Gastrocnemius medialis (tissue), 4 donors: ENCODE measurements around the gene PCCA. TPM values are rescaled to one million over a fixed set of nuclear protein-coding genes. Genes with fewer than 3 reads are reported as not detected.
"Not testable (repeated sequence)": the region's sequence is repeated elsewhere in the genome, so short reads cannot be mapped to it uniquely, and the experiment has no call there.

Experiments
- ATAC-seq, 2 donors: fragments of 150-250 bp; one replicate each; pipeline ENCODE4 v1.9.1; 2016
- DNase-seq, 2 donors: peaks; one replicate each; pipeline ENCODE4 v3.0.0-alpha.2; 2019
- H3K27ac ChIP-seq, 4 donors: fragments of 200-600 bp; sonication (generic); 1 replicate in 1 of 4; 2 replicates in 3 of 4; pipeline ENCODE4 v1.5.1; 2016 to 2018; ENCODE audit warnings: mild to moderate bottlenecking in 2 of 4, moderate library complexity in 1 of 4
- H3K27me3 ChIP-seq, 3 donors: fragments of 200-600 bp; sonication (generic) in 2 of 3; 1 replicate in 1 of 3; 2 replicates in 2 of 3; pipeline versions ENCODE4 v1.5.1 to v1.6.0; 2016 to 2019; ENCODE audit warnings: mild to moderate bottlenecking in 1 of 3, moderate library complexity in 1 of 3
- H3K36me3 ChIP-seq, 2 donors: fragments of 200-600 bp; sonication (generic) in 1 of 2; one replicate each; pipeline ENCODE4 v1.5.1; 2017 to 2018
- H3K4me1 ChIP-seq, 2 donors: fragments of 200-600 bp; sonication (generic) in 1 of 2; one replicate each; pipeline ENCODE4 v1.5.1; 2016 to 2017; ENCODE audit warnings: mild to moderate bottlenecking in 2 of 2
- H3K4me3 ChIP-seq, 4 donors: fragments of 200-600 bp; sonication (generic) in 3 of 4; 1 replicate in 1 of 4; 2 replicates in 3 of 4; pipeline ENCODE4 v1.5.1; 2016 to 2019; ENCODE audit warnings: mild to moderate bottlenecking in 2 of 4
- H3K9me3 ChIP-seq, 3 donors: fragments of 200-600 bp; sonication (generic) in 2 of 3; 1 replicate in 1 of 3; 2 replicates in 2 of 3; pipeline ENCODE4 v1.5.1; 2016 to 2019
- POLR2A ChIP-seq, 2 donors: fragments of 450-650 bp; IDR thresholded peaks; one replicate each; pipeline ENCODE4 v1.6.1; 2017; ENCODE audit warnings: antibody characterized with exemption in 2 of 2, mild to moderate bottlenecking in 2 of 2, moderate library complexity in 2 of 2
- in situ Hi-C, 4 donors: fragments of 200-750 bp; cut with MboI; loops; one replicate each; pipeline versions ENCODE4 v1.15.0 to v1.8.0; 2017; ENCODE audit warnings: low sequenced_read_pairs in 4 of 4
- intact Hi-C: fragments of 100-400 bp; cut with DNase I; formaldehyde crosslinking; loops from one replicate; pipeline ENCODE4 v1.15.1; 2023; ENCODE audit warnings: low total_unique reads
- total RNA-seq, 4 donors: library from RNA; depleted of rRNA; stranded (reverse); fragments of >200 nt; gene quantifications; one replicate each; pipeline versions ENCODE4 v1.1.0 to v1.2.3, GENCODE V29; 2016
- TF ChIP-seq, protein P1 (sequence below), 5 experiments: fragments of 450-650 bp in 3 of 5; fragments of 200-600 bp in 2 of 5; sonication (generic) in 2 of 5; IDR thresholded peaks in 4 of 5; conservative IDR thresholded peaks in 1 of 5; 1 replicate in 4 of 5; 2 replicates in 1 of 5; pipeline ENCODE4 v1.5.1; 2016 to 2019; ENCODE audit warnings: antibody characterized with exemption in 5 of 5, mild to moderate bottlenecking in 3 of 5, moderate library complexity in 3 of 5

PCCA gene
- total RNA-seq, 4 donors from 2014 or later, result 7.5 to 19.5 (median 10.8) TPM

DNA sequence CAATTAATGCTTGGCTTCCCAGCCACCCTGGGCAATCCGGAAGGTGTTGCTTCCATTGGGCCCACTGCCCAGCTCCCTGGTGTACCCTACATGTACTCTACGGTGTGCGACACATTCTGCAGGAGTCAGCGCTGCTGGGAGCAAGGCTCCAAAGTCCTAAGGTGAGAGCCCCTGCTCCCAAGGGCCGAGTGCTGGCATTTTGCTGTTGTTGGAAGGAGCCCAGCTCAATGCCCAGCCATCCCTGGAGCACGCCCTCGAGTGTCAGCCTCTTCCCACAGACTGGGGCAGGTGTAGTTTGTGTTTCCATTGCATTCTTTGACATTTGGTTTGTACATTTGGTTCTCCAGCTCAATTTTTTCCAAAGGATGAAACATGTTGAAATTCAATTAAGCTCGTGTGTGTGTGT is 435.1 kb downstream of the PCCA start:
- Histone ChIP-seq H3K4me1 (no peaks in the 10 kb centered on the region), H3K4me3 (no peak overlapping the region), H3K36me3 (no peaks in the 10 kb centered on the region), H3K27ac (no peak overlapping the region), H3K9me3 (no peaks in the 10 kb centered on the region), H3K27me3 (no peaks in the 10 kb centered on the region)
- in situ Hi-C loops (loop anchor here in 3 of 4 donors (25.0 kb wide), 2 partner anchors 612 to 862 kb away; no protein-coding TSS in a partner anchor), intact Hi-C loops (no loop called here)
- TF ChIP-seq, protein P1, sequence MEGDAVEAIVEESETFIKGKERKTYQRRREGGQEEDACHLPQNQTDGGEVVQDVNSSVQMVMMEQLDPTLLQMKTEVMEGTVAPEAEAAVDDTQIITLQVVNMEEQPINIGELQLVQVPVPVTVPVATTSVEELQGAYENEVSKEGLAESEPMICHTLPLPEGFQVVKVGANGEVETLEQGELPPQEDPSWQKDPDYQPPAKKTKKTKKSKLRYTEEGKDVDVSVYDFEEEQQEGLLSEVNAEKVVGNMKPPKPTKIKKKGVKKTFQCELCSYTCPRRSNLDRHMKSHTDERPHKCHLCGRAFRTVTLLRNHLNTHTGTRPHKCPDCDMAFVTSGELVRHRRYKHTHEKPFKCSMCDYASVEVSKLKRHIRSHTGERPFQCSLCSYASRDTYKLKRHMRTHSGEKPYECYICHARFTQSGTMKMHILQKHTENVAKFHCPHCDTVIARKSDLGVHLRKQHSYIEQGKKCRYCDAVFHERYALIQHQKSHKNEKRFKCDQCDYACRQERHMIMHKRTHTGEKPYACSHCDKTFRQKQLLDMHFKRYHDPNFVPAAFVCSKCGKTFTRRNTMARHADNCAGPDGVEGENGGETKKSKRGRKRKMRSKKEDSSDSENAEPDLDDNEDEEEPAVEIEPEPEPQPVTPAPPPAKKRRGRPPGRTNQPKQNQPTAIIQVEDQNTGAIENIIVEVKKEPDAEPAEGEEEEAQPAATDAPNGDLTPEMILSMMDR (IDR thresholded peaks at IDR 0.05 in 4 of 5, conservative IDR thresholded peaks at IDR 0.05 in 1 of 5), result no peak
- no peak for TF ChIP-seq POLR2A (IDR thresholded peaks at IDR 0.05)
- DNase-seq (no peak), ATAC-seq (no peak)

DNA sequence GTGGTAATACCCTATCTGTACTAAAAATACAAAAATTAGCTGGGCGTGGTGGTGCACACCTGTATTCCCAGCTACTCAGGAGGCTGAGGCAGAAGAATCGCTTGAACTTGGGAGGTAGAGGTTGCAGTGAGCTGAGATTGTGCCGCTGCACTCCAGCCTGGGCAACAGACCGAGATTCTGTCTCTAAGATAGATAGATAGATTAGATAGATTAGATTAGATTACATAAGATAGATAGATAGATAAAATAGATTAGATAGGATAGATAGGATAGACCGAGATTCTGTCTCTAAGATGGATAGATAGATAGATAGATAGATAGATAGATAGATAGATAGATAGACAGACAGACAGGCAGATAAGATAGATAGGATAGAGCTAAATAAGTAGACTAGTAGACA is 435.8 kb downstream of the PCCA start:
- H3K36me3 ChIP-seq, intact Hi-C loops: not testable (repeated sequence)

DNA sequence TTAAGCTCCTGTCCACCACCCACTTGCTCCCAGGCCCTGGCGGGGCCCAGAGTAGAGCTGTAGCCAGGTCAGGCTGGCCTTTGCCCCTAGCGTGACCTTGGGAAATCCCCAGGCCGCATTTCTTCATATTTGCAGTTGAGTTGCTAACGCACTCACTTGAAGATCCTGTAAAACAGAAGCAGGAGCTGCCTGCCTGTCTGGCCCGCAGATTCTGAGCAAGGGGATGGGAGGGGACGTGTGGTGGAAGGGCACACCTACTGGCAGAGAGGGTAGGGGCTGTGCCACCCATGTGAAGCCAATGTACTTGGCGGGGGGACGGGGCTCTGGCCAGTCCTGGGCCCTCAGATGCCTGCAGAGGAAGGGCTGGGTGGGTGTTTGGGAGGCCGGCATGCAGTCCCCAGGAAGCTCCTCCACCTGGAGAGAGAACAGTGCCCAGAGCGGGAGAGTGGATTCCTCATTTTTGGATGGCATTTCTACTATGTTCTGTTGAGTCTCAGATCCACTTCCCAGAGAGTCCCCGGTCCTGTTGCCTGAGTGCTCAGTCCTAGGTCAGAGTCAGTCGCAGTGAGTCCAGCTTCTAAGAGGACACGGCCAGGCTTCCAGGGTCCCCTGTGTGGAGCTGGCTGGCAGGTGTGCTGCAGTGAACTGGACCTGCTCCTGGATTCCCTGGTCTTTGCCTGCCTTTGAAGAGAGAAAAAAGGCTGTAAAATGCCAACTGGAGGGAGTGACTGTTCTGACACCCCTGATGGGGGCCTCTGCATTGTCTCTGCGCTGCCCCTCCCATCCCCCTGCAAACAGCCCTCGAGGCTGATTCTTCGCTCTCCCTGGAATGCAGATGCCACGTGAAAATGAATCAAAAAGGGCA is 436.8 kb downstream of the PCCA start:
- DNase-seq, result no peak
- in situ Hi-C loops (no loop called here), intact Hi-C loops (no loop called here)
- Histone ChIP-seq H3K4me3 (no peak overlapping the region), H3K27ac (no peak overlapping the region), H3K27me3 (no peaks in the 10 kb centered on the region), H3K9me3 (no peaks in the 10 kb centered on the region), H3K36me3 (no peaks in the 10 kb centered on the region), H3K4me1 (no peaks in the 10 kb centered on the region)
- no peak for TF ChIP-seq POLR2A (IDR thresholded peaks at IDR 0.05)
- TF ChIP-seq, protein P1 (IDR thresholded peaks at IDR 0.05 in 4 of 5, conservative IDR thresholded peaks at IDR 0.05 in 1 of 5), result no peak
- ATAC-seq, result no peak

More for the DNA sequence above, 435.8 kb downstream of the PCCA start:
- H3K9me3 ChIP-seq, DNase-seq, H3K4me3 ChIP-seq, H3K4me1 ChIP-seq, H3K27ac ChIP-seq, H3K27me3 ChIP-seq, ATAC-seq: not testable (repeated sequence)
- in situ Hi-C loops, result loop anchor here in 3 of 4 donors (25.0 kb wide), 2 partner anchors 612 to 862 kb away; no protein-coding TSS in a partner anchor

DNA sequence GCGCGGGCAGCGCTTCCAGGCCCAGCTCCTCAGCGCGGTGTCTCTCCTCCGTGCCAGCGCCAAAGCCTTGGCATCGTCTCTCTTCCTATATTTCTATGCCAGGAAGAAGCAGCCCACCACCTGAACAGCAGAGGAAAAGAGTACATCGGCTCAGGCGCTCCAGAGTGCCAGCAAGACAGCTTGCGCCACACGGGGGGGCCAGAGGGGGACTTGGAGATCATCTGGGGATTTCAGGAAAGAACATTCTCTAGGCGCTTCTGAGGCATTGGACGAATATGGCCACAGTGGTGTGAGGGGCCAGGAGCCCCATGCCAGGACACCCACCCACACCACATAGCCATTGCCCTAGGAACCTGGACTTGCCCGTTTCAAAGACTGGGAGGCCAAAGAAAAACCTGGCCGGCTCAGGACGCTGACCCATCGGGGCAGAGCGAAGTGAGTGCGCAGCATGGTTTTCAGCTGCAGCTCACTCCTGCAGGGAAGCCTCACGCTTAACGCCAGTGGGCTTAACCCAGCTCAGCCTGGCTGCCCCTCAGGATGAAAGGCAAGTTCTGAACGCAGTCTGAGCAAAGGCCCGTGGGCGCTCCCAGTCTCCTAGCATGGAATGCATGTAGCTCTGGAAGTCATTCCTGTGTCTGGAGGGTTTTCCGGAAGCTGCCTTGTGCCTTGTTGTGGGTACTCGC is 437.6 kb downstream of the PCCA start:
- no peaks in the 10 kb centered on the region for H3K27me3 ChIP-seq
- no peaks in the 10 kb centered on the region for H3K36me3 ChIP-seq
- intact Hi-C loops, result no loop called here
- no peaks in the 10 kb centered on the region for H3K4me1 ChIP-seq
- no peak for DNase-seq
- no peaks in the 10 kb centered on the region for H3K9me3 ChIP-seq
- TF ChIP-seq, protein P1 (IDR thresholded peaks at IDR 0.05 in 4 of 5, conservative IDR thresholded peaks at IDR 0.05 in 1 of 5), result no peak
- no peak overlapping the region for H3K27ac ChIP-seq
- ATAC-seq, result no peak
- in situ Hi-C loops, result no loop called here
- H3K4me3 ChIP-seq, result no peak overlapping the region

DNA sequence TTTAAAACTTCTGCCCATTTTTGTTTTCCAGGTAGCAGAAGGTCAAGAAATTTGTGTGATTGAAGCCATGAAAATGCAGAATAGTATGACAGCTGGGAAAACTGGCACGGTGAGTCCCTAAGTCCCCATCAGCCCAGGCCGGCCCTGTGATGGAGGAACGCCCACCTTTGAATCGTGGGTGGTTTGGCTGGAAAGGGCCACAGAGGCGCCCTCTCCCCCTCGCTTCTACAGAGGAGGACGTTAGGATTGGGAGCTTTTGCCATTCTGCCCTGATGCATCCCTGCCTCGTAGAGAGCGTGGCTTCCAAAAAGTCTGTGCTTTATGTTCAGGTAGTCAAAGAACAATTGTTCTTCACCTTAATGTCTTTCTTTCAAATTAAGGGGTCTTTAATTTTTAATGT is 438.8 kb downstream of the PCCA start:
- intact Hi-C loops, result no loop called here
- TF ChIP-seq POLR2A (IDR thresholded peaks at IDR 0.05), result no peak
- TF ChIP-seq, protein P1 (IDR thresholded peaks at IDR 0.05 in 4 of 5, conservative IDR thresholded peaks at IDR 0.05 in 1 of 5), result no peak
- Histone ChIP-seq H3K9me3 (no peaks in the 10 kb centered on the region), H3K36me3 (peaks cover 0 to 7% of the 10 kb centered on the region in 2 donors), H3K27ac (no peak overlapping the region), H3K27me3 (no peaks in the 10 kb centered on the region), H3K4me1 (no peaks in the 10 kb centered on the region), H3K4me3 (no peak overlapping the region)
- in situ Hi-C loops, result no loop called here
- DNase-seq (no peak), ATAC-seq (no peak)
